ENCODE data around the gene IGFBP2.

IGFBP2 gene

GRCh38 chr2:216644842-216645635, 11.8 kb downstream of the IGFBP2 start:
- DNase-seq: no peak

- no peak for DNase-seq
Measured at GRCh38 chr2:216645636-216645950, 12.4 kb downstream of the IGFBP2 start.

GRCh38 chr2:216646116-216646515, 12.9 kb downstream of the IGFBP2 start:
- no peak for DNase-seq

- DNase-seq: no peak
Measured at GRCh38 chr2:216648105-216648504, 14.9 kb downstream of the IGFBP2 start.

- DNase-seq: no peak
Measured at GRCh38 chr2:216649574-216649973, 16.4 kb downstream of the IGFBP2 start.

- DNase-seq: no peak
Measured at GRCh38 chr2:216650626-216651257, 17.5 kb downstream of the IGFBP2 start.

- DNase-seq: no peak
Measured at GRCh38 chr2:216651351-216651881, 18.2 kb downstream of the IGFBP2 start.

- no peak for DNase-seq
Measured at GRCh38 chr2:216652566-216652965, 19.3 kb downstream of the IGFBP2 start.

GRCh38 chr2:216653093-216653799, 20.0 kb downstream of the IGFBP2 start:
- DNase-seq: no peak

GRCh38 chr2:216653931-216654365, 20.7 kb downstream of the IGFBP2 start:
- no peak for DNase-seq

GRCh38 chr2:216654528-216655052, 21.4 kb downstream of the IGFBP2 start:
- no peak for DNase-seq

GRCh38 chr2:216657086-216657855, 24.1 kb downstream of the IGFBP2 start:
- DNase-seq: no peak

- DNase-seq: no peak
Measured at GRCh38 chr2:216657980-216658379, 24.8 kb downstream of the IGFBP2 start.

- no peak for DNase-seq
Measured at GRCh38 chr2:216658757-216659156, 25.5 kb downstream of the IGFBP2 start.

GRCh38 chr2:216659276-216659675, 26.1 kb downstream of the IGFBP2 start:
- DNase-seq: no peak

GRCh38 chr2:216660496-216660895, 27.3 kb downstream of the IGFBP2 start:
- DNase-seq: no peak

GRCh38 chr2:216661051-216661450, 27.8 kb downstream of the IGFBP2 start:
- no peak for DNase-seq

GRCh38 chr2:216661639-216662375, 28.6 kb downstream of the IGFBP2 start:
- no peak for DNase-seq

- DNase-seq: no peak
Measured at GRCh38 chr2:216663106-216663505, 29.9 kb downstream of the IGFBP2 start.

- no peak for DNase-seq
Measured at GRCh38 chr2:216663846-216664245, 30.6 kb downstream of the IGFBP2 start.

- no peak for DNase-seq
Measured at GRCh38 chr2:216664593-216665034, 31.4 kb downstream of the IGFBP2 start.

GRCh38 chr2:216665242-216665641, 32.0 kb downstream of the IGFBP2 start:
- DNase-seq: no peak

All from NCI-H187 treated with DMSO at 0.1 percent for 48 hours (cell line).